Fibroblast of skin of scalp (primary cell): Measurements from ENCODE around the gene MAP3K6.

Source experiments
- DNase-seq: peaks from one replicate; pipeline ENCODE4 v3.0.0-alpha.2; 2013

MAP3K6 gene

GRCh38 chr1:27353629-27354028 lies 13.1 kb downstream of the MAP3K6 start:
- DNase-seq: no peak

GRCh38 chr1:27353166-27353565 lies 13.6 kb downstream of the MAP3K6 start:
- no peak for DNase-seq

- no peak for DNase-seq
Observed at GRCh38 chr1:27351541-27352107, 15.1 kb downstream of the MAP3K6 start.

GRCh38 chr1:27350663-27351540 lies 15.9 kb downstream of the MAP3K6 start:
- peak; percentile 25 for DNase-seq

GRCh38 chr1:27349784-27350662 lies 16.7 kb downstream of the MAP3K6 start:
- peak; percentile 49 for DNase-seq

GRCh38 chr1:27348861-27349783 lies 17.6 kb downstream of the MAP3K6 start:
- no peak for DNase-seq

GRCh38 chr1:27346991-27347624 lies 19.7 kb downstream of the MAP3K6 start:
- no peak for DNase-seq

GRCh38 chr1:27346357-27346756 lies 20.4 kb downstream of the MAP3K6 start:
- DNase-seq: no peak

GRCh38 chr1:27345272-27345671 lies 21.5 kb downstream of the MAP3K6 start:
- no peak for DNase-seq

GRCh38 chr1:27343639-27344025 lies 23.1 kb downstream of the MAP3K6 start:
- no peak for DNase-seq

- no peak for DNase-seq
Observed at GRCh38 chr1:27342778-27343638, 23.8 kb downstream of the MAP3K6 start.

- no peak for DNase-seq
Observed at GRCh38 chr1:27342391-27342777, 24.4 kb downstream of the MAP3K6 start.

- DNase-seq: peak; percentile 72
Observed at GRCh38 chr1:27341525-27342252, 25.1 kb downstream of the MAP3K6 start, which contains the start of gene SYTL1. SYTL1 (plus strand) TSS chr1:27342022; CDS start chr1:27345335, 3,313 bp downstream.

GRCh38 chr1:27339213-27339612 lies 27.5 kb downstream of the MAP3K6 start:
- no peak for DNase-seq

- no peak for DNase-seq
Observed at GRCh38 chr1:27338751-27339150, 28.0 kb downstream of the MAP3K6 start.

GRCh38 chr1:27336756-27337155 lies 30.0 kb downstream of the MAP3K6 start:
- no peak for DNase-seq

GRCh38 chr1:27335506-27336422 lies 31.0 kb downstream of the MAP3K6 start:
- DNase-seq: no peak

GRCh38 chr1:27333717-27334279 lies 33.0 kb downstream of the MAP3K6 start:
- no peak for DNase-seq
